ENCODE data around the gene ATXN2.
A peak's percentile ranks its signal among the peaks of the same experiment; 100 is the strongest.
"Not testable (repeated sequence)": the region's sequence is repeated elsewhere in the genome, so short reads cannot be mapped to it uniquely, and the experiment has no call there.

Gene ATXN2

GRCh38 chr12:111600986-111601385 lies 1.9 kb upstream of the ATXN2 start:
- not testable (repeated sequence) for DNase-seq (ENCODE audit: low read depth)

GRCh38 chr12:111600205-111600642 lies 1.1 kb upstream of the ATXN2 start:
- DNase-seq (ENCODE audit: low read depth), result no peak

GRCh38 chr12:111599453-111600204 lies 514 bp upstream of the ATXN2 start:
- peak; percentile 79 for DNase-seq (ENCODE audit: low read depth)

- DNase-seq (ENCODE audit: low read depth), result peak; percentile 5
Observed at GRCh38 chr12:111597831-111598636, 1.1 kb downstream of the ATXN2 start.

GRCh38 chr12:111596985-111597830 lies 1.9 kb downstream of the ATXN2 start:
- peak; percentile 3 for DNase-seq (ENCODE audit: low read depth)

GRCh38 chr12:111595341-111595835 lies 3.7 kb downstream of the ATXN2 start:
- not testable (repeated sequence) for DNase-seq (ENCODE audit: low read depth)

GRCh38 chr12:111591399-111592010 lies 7.6 kb downstream of the ATXN2 start:
- not testable (repeated sequence) for DNase-seq (ENCODE audit: low read depth)

- DNase-seq (ENCODE audit: low read depth), result no peak
Observed at GRCh38 chr12:111590552-111590951, 8.6 kb downstream of the ATXN2 start.

GRCh38 chr12:111589601-111590000 lies 9.5 kb downstream of the ATXN2 start:
- no peak for DNase-seq (ENCODE audit: low read depth)

GRCh38 chr12:111588010-111588409 lies 11.1 kb downstream of the ATXN2 start:
- DNase-seq (ENCODE audit: low read depth), result no peak

- no peak for DNase-seq (ENCODE audit: low read depth)
Observed at GRCh38 chr12:111586986-111587385, 12.1 kb downstream of the ATXN2 start.

GRCh38 chr12:111585690-111586089 lies 13.4 kb downstream of the ATXN2 start:
- DNase-seq (ENCODE audit: low read depth), result no peak

- no peak for DNase-seq (ENCODE audit: low read depth)
Observed at GRCh38 chr12:111584959-111585358, 14.2 kb downstream of the ATXN2 start.

GRCh38 chr12:111583506-111583905 lies 15.6 kb downstream of the ATXN2 start:
- not testable (repeated sequence) for DNase-seq (ENCODE audit: low read depth)

GRCh38 chr12:111582133-111582747 lies 16.9 kb downstream of the ATXN2 start:
- DNase-seq (ENCODE audit: low read depth), result no peak

GRCh38 chr12:111581434-111582132 lies 17.5 kb downstream of the ATXN2 start:
- no peak for DNase-seq (ENCODE audit: low read depth)

GRCh38 chr12:111580737-111581136 lies 18.4 kb downstream of the ATXN2 start:
- no peak for DNase-seq (ENCODE audit: low read depth)

GRCh38 chr12:111580119-111580425 lies 19.0 kb downstream of the ATXN2 start:
- DNase-seq (ENCODE audit: low read depth), result no peak

GRCh38 chr12:111578971-111579340 lies 20.2 kb downstream of the ATXN2 start:
- DNase-seq (ENCODE audit: low read depth), result no peak

- no peak for DNase-seq (ENCODE audit: low read depth)
Observed at GRCh38 chr12:111578276-111578970, 20.7 kb downstream of the ATXN2 start.

Measured in stimulated activated CD4-positive, alpha-beta T cell treated with anti-CD3 and anti-CD28 coated beads, Interleukin-2, amount 100 ng/mL, for 4 hours (primary cell).